Heart right ventricle (tissue), 16 donors: Measurements from ENCODE around the gene GLS. TPM values are rescaled to one million over a fixed set of nuclear protein-coding genes. Genes with fewer than 3 reads are reported as not detected.
"Not testable (repeated sequence)": the region's sequence is repeated elsewhere in the genome, so short reads cannot be mapped to it uniquely, and the experiment has no call there.

Source experiments
- ATAC-seq, 8 donors: fragments of 200-7000 bp; cut with Tn5 transposase; one replicate each; pipeline ENCODE4 v1.9.1; 2020; ENCODE audit warnings: mild to moderate bottlenecking in 8 of 8, moderate library complexity in 8 of 8, moderate number of reproducible peaks in 1 of 8
- DNase-seq, 2 donors: peaks; one replicate each; pipeline ENCODE4 v3.0.0-alpha.2; 2020
- H3K27ac ChIP-seq, 10 donors: fragments of 200-600 bp; sonication (generic) in 2 of 10; one replicate each; pipeline versions ENCODE4 v1.5.0 to v1.8.0; 2020 to 2022; ENCODE audit warnings: mild to moderate bottlenecking in 3 of 10
- H3K27me3 ChIP-seq, 7 donors: fragments of 200-600 bp; one replicate each; pipeline ENCODE4 v1.8.0; 2021 to 2022; ENCODE audit warnings: mild to moderate bottlenecking in 2 of 7
- H3K36me3 ChIP-seq, 9 donors: fragments of 200-600 bp; sonication (generic) in 1 of 9; one replicate each; pipeline versions ENCODE4 v1.5.0 to v1.8.0; 2020 to 2022; ENCODE audit warnings: mild to moderate bottlenecking in 2 of 9
- H3K4me1 ChIP-seq, 9 donors: fragments of 200-600 bp; sonication (generic) in 1 of 9; one replicate each; pipeline versions ENCODE4 v1.5.0 to v1.8.0; 2020 to 2022; ENCODE audit warnings: mild to moderate bottlenecking in 4 of 9
- H3K4me3 ChIP-seq, 10 donors: fragments of 200-600 bp; sonication (generic) in 2 of 10; one replicate each; pipeline versions ENCODE4 v1.5.0 to v1.8.0; 2020 to 2022; ENCODE audit warnings: mild to moderate bottlenecking in 7 of 10, moderate library complexity in 2 of 10
- H3K9me3 ChIP-seq, 11 donors: fragments of 200-600 bp in 10 of 11; sonication (generic) in 2 of 11; one replicate each; pipeline versions ENCODE4 v1.5.0 to v1.8.0; 2013 to 2022; ENCODE audit warnings: mild to moderate bottlenecking in 2 of 11, control low read depth in 1 of 11, moderate library complexity in 1 of 11
- CTCF ChIP-seq, 9 donors: fragments of 200-600 bp; sonication (generic) in 2 of 9; IDR thresholded peaks; one replicate each; pipeline versions ENCODE4 v1.5.0 to v1.8.0; 2021 to 2022; ENCODE audit warnings: antibody characterized with exemption in 9 of 9, mild to moderate bottlenecking in 5 of 9, moderate library complexity in 1 of 9
- WGBS, 2 donors: extraction: QIAGEN DNeasy Blood & Tissue Kit; methylation state at CpG; one replicate each; pipeline ENCODE4 v1.1.7; 2013; ENCODE audit warnings: inconsistent platforms in 1 of 2; 5-methylcytosine and 5-hydroxymethylcytosine counted together
- intact Hi-C, 10 donors: fragments of 100-400 bp; cut with DNase I; formaldehyde crosslinking; loops; one replicate each; pipeline versions ENCODE4 v1.11.1 to v1.14.2; 2022
- polyA plus RNA-seq, 2 donors: library from polyadenylated mRNA; stranded (reverse); fragments of 200-250 nt; gene quantifications; one replicate each; pipeline ENCODE4 v1.2.3, GENCODE V29; 2013
- total RNA-seq, 10 donors: library from RNA; stranded (reverse); fragmentation: NEBNext Ultra II Directional in 3 of 10; extraction: Animal tissue kit (Norgen Biotek cat#: 25700) in 3 of 10; gene quantifications; one replicate each; pipeline versions ENCODE4 v1.2.1 to v1.2.4, GENCODE V29; 2021 to 2023
- donor health status: Arrhythmogenic right ventricular cardiomyopathy.
- donor health status: ischemic (EF 13 %, LVEDD 7.1; RV severe dilation, severe dysfunction).
- donor health status: healthy with polysubstance abuse.
- donor health status: DM: no; HTN: yes; CAD: no.
- donor health status: DM: no; HTN: no; CAD: no.
- donor health status: ischemic (EF 25% LVEDD 6.9; RV normal size, moderate dysfunction).
- donor health status: ischemic (EF 25% LVEDD 5.7; RV mildly dilated, moderate dysfunction).
- donor health status: healthy.
- donor health status: DM: yes; HTN: yes; CAD: no.
- donor health status: Ischemic cardiomyopathy.
- donor health status: ischemic (EF 35%, LVEDD 5.7; RV mildly dilated, moderate dysfunction).
- donor health status: nonischemic (EF 11% LVEDD 7.7; RV severe dilation, severe dysfunction).
- donor health status: DM: yes; HTN: yes; CAD: no.
- donor health status: PGD.
- donor health status: ischemic (EF 29% LVEDD 5.4; RV normal size, mild dysfunction).
- donor health status: nonischemic (EF 23%, LVEDD 6.1; RV moderate dilation, normal function).

Gene GLS
- total and polyA plus RNA-seq, 12 donors = 17.1 to 73.5 (median 54.3) TPM

GRCh38 chr2:190867832-190868231, 12.8 kb upstream of the GLS start:
- Histone ChIP-seq H3K4me1 (peaks cover 0 to 11% (median 6%) of the 10 kb centered on the region in 9 donors), H3K27ac (no peak overlapping the region), H3K9me3 (peaks cover 0 to 7% (median 0%) of the 10 kb centered on the region in 11 donors), H3K4me3 (no peak overlapping the region), H3K27me3 (no peaks in the 10 kb centered on the region), H3K36me3 (no peaks in the 10 kb centered on the region)
- intact Hi-C loops = no loop called here
- ATAC-seq = no peak
- WGBS, 2 donors = 94 to 98% methylated on average over 4 of the region's 4 CpGs
- no peak for DNase-seq
- no peak for TF ChIP-seq CTCF (IDR thresholded peaks at IDR 0.05)

- H3K27me3 ChIP-seq = no peaks in the 10 kb centered on the region
- TF ChIP-seq CTCF (IDR thresholded peaks at IDR 0.05) = no peak
- H3K4me1 ChIP-seq = no peaks in the 10 kb centered on the region
- intact Hi-C loops = no loop called here
- no peaks in the 10 kb centered on the region for H3K36me3 ChIP-seq
- 82 to 86% methylated on average over 5 of the region's 5 CpGs for WGBS, 2 donors
- no peak overlapping the region for H3K4me3 ChIP-seq
- no peak overlapping the region for H3K27ac ChIP-seq
- no peak for DNase-seq
- peaks cover 0 to 7% (median 0%) of the 10 kb centered on the region in 11 donors for H3K9me3 ChIP-seq
- ATAC-seq = no peak
Measured at GRCh38 chr2:190869721-190870120, 10.9 kb upstream of the GLS start.

- H3K9me3 ChIP-seq, ATAC-seq, H3K4me3 ChIP-seq, intact Hi-C loops, H3K36me3 ChIP-seq, DNase-seq, H3K27ac ChIP-seq, H3K27me3 ChIP-seq: not testable (repeated sequence)
- 97% methylated on average over 7 of the region's 7 CpGs for WGBS, 2 donors
- H3K4me1 ChIP-seq = peaks cover 0 to 21% (median 4%) of the 10 kb centered on the region in 9 donors
Measured at GRCh38 chr2:190873451-190873850, 7.2 kb upstream of the GLS start.

- ATAC-seq (no peak), DNase-seq (no peak)
- intact Hi-C loops = no loop called here
- no peak overlapping the region for H3K27ac ChIP-seq
- H3K27me3 ChIP-seq = no peaks in the 10 kb centered on the region
- TF ChIP-seq CTCF (IDR thresholded peaks at IDR 0.05) = no peak
- 90% methylated on average over 2 of the region's 2 CpGs for WGBS, 2 donors
- H3K4me1 ChIP-seq = peaks cover 0 to 27% (median 8%) of the 10 kb centered on the region in 9 donors
- H3K36me3 ChIP-seq = no peaks in the 10 kb centered on the region
- no peaks in the 10 kb centered on the region for H3K9me3 ChIP-seq
- H3K4me3 ChIP-seq = no peak overlapping the region
Measured at GRCh38 chr2:190875891-190876290, 4.7 kb upstream of the GLS start.

- intact Hi-C loops = no loop called here
- no peaks in the 10 kb centered on the region for H3K9me3 ChIP-seq
- no peak for ATAC-seq
- no peaks in the 10 kb centered on the region for H3K36me3 ChIP-seq
- no peak overlapping the region for H3K27ac ChIP-seq
- WGBS, 2 donors = 7 to 11% methylated on average over 1 of the region's 1 CpG
- H3K4me1 ChIP-seq = peaks cover 0 to 27% (median 8%) of the 10 kb centered on the region in 9 donors
- no peak for TF ChIP-seq CTCF (IDR thresholded peaks at IDR 0.05)
- H3K27me3 ChIP-seq = no peaks in the 10 kb centered on the region
- DNase-seq = no peak
- H3K4me3 ChIP-seq = no peak overlapping the region
Measured at GRCh38 chr2:190876631-190877030, 4.0 kb upstream of the GLS start.
